Midbrain (tissue), 1 donor: ENCODE data around the gene NUPR1.
"Not testable (repeated sequence)": the region's sequence is repeated elsewhere in the genome, so short reads cannot be mapped to it uniquely, and the experiment has no call there.

ENCODE experiments used
- DNase-seq: peaks from one replicate; lab custom pipeline; 2025; lab: John Stamatoyannopoulos, UW

The NUPR1 gene

DNA sequence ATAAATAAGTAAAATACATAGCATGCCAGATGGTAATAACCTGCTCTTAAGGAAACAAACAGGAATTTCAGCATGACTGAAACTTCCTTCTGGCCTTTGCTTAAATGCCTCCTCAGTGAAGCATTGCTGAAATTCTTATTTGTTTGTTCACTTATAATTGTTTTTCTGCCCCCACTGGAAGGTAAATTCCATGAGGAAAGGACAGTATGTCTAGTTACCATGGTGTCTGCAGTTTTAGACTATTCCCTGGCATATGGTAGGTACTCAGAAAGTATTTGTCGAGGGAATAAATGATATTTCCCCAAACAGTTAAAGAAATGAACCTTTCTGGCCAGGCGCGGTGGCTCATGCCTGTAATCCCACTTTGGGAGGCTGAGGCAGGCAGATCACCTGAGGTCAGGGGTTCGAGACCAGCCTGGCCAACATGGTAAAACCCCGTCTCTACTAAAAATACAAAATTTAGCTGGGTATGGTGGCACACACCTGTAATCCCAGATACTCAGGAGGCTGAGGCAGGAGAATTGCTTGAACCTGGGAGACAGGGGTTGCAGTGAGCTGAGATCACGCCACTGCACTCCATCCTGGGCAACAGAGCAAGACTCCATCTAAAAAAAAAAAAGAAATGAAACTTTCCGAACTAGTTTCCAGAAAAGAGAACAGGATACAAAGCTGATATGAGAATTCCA lies 11.5 kb downstream of the NUPR1 start:
- DNase-seq, result not testable (repeated sequence)

DNA sequence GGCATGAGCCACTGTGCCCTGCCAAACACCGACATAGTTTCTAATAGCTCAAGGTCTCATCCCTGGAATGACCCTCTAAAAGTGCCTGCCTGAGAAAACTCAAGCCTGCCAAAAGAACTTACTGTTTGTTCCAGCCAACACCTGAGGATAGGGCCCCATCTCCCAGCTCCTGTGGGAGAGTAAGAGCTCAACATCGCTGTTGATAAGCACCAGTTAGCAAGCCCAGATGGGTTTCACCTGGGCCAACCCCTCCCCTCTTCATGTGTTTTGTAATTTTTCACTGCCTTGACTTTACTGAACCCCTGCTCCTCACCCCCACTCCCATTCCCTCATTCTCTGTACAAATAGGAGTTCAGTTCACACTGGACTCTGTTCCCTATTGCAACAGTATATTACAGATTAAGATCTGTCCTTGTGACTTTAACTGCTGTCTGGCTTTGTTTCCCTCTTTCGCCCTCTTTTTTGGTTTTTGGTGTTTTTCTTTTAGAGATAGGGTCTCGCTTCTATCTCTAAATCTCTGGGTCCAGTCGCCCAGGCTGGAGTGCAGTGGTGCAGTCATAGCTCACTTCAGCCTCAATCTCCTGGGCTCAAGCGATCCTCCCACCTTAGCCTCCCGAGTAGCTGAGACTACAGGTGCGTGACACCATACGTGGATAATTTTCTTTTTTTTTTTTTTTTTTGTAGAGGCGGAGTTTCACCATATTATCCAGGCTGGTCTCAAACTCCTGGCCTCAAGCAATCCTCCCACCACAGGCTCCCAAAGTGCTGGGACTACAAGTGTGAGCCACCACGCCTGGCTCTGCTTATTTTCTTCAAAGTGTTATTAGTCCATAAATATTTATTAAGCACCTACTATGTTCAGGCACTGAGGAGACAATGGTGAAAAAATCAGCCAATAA lies 12.3 kb downstream of the NUPR1 start:
- no peak for DNase-seq

DNA sequence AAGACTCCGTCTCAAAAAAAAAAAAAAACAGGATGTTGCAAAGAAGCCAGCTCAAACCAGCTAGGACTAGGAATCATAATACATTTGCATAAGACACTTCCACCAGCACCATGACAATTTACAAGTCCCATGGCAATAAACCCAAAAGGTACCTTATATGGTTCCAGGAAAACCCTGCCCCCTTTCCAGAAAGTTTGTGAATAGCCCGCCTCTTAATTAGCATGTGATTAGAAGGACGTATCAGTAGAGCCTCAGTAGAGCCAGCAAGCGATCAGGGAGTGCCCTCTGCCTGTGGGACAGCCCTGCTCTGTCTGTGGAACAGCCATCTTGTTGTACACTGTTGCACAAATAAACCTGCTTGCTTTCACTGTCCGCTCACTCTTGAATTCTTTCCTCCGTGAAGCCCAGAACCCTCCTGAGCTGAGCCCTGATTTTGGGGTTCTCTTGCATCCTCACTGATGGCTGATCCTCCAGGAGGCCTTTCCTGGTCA lies 14.0 kb downstream of the NUPR1 start:
- no peak for DNase-seq

- DNase-seq, result no peak
These were observed 16.0 kb downstream of the NUPR1 start for GRCh38 chr16:28522792-28523191.

DNA sequence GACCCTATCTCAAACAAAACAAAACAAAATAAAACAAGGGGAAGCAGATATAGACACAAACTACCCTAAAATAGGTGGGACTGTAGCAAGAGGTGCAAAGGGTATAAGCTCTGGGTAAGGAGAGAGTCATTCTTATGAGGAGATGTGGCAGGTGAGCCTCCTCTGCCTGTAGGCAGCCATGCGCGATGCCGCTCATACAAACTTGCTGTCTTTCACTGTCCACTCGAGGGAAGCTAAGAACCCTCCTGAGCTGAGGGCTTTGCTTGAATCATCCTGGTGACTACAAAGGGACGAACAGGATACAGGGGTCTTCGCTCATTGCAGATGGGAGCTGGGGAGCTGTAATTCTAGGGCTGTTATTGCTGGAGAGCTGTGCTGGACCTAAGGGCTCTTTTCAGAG lies 17.3 kb downstream of the NUPR1 start:
- DNase-seq, result no peak

DNA sequence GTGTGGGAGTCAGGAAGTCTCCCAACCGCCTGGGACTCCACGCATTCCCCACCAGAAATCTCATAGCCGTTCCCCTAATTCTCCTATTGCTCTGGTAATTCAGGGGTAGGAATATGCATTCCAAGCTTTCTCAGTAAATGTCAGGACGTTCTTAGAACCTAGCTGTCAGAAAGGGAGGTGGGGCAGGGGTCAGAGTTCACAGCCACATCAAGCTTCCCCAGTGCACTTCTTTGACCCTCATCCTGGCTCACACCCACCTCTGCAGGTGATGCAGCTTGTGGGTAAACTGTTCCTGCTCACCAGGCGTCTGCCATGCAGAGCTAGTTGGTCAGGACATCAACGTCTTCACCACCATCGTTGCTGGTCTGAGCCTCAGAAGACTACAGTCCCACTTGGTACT lies 18.1 kb downstream of the NUPR1 start:
- DNase-seq, result no peak

GRCh38 chr16:28514246-28514645 lies 24.5 kb downstream of the NUPR1 start:
- DNase-seq, result no peak

DNA sequence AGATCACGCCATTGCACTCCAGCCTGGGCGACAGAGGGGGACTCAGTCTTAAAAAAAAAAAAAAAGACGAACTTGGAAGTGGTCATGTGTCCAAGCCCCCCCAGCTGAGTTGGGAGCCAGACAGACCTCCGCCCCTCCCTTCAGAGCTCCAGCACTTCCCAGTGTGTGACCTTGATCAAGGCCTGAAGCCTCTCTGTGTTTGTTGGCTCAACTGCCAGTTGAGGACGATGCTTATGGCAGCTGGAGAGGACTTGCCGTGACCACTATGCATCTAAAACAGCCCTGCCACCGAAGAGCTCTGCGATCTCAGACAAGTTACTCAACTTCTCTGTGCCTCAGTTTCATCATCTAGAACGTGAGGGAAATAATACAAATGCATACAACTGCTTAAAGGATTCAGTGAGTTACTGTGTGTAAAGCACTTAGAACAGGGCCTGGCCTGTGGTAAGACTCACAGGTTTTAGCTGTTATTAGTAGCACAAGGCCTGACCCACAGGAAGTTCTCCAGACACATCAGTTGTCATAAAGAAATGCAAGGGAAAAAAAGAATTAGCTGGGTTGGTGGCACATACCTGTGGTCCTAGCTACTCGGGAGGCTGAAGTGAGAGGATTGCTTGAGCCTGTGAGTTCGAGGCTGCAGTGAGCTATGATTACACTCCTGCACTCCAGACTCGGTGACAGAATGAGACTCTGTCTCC lies 25.1 kb downstream of the NUPR1 start:
- DNase-seq, result no peak

- no peak for DNase-seq
These were observed 26.7 kb downstream of the NUPR1 start for GRCh38 chr16:28511801-28512789.

- no peak for DNase-seq
These were observed 27.7 kb downstream of the NUPR1 start for GRCh38 chr16:28511031-28511430.

- no peak for DNase-seq
These were observed 33.2 kb downstream of the NUPR1 start for GRCh38 chr16:28505489-28506137.

- no peak for DNase-seq
These were observed 33.9 kb downstream of the NUPR1 start for GRCh38 chr16:28504707-28505404.

DNA sequence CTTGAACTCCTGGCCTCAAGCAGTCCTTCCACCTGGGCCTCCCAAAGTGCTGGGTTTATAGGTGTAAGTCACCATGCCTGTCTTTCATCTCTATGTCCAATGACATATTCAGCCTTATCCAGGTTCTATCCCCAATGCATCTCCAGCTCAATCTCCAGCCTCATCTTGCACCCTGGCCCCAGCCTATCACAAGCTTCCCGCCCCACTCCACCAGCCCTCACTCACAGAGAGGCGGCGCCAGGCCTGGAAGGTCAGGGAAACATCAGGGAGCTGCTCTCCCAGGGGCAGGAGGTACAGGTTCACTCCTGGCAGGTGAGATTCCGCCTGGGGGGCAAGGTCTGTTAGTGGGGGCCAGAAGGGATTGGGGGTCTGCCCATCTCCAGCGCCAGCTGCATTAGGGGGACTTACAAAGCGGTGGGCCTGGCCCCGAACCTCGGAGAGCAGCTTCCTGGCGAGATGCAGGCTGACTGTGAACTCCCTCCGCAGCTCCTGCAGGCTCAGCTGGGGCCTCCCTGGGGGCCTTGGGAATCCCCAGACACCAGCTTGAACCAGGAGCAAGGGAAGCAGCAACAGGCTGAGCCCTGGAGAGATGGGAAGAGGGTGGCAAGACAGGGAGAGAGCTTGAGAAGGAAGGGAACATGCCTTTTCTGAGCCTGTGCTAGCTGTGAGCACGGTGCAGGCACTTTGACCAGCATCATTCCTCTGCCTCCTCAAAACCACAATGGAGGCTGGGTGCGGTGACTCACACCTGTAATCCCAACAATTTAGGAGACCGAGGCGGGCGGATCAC lies 35.1 kb downstream of the NUPR1 start:
- DNase-seq, result no peak

DNA sequence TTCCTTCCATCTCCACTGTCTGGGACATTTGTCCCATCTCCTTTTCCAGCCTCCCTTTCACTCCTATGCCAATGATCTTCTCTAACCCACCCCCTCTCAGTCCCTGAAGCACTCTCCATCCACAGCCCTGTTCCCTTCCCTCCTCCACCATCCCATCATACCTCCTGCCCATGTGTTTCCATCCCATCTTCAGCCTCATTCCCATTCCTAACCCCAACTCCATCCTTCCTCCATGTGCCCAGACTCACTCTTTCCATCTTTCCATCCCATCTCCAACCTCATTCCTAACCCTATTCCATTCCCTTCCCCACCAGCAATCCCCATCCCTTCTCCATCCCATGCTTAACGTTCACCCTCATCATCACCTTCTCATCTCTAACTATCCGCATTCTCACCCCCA lies 36.5 kb downstream of the NUPR1 start:
- DNase-seq, result no peak

DNA sequence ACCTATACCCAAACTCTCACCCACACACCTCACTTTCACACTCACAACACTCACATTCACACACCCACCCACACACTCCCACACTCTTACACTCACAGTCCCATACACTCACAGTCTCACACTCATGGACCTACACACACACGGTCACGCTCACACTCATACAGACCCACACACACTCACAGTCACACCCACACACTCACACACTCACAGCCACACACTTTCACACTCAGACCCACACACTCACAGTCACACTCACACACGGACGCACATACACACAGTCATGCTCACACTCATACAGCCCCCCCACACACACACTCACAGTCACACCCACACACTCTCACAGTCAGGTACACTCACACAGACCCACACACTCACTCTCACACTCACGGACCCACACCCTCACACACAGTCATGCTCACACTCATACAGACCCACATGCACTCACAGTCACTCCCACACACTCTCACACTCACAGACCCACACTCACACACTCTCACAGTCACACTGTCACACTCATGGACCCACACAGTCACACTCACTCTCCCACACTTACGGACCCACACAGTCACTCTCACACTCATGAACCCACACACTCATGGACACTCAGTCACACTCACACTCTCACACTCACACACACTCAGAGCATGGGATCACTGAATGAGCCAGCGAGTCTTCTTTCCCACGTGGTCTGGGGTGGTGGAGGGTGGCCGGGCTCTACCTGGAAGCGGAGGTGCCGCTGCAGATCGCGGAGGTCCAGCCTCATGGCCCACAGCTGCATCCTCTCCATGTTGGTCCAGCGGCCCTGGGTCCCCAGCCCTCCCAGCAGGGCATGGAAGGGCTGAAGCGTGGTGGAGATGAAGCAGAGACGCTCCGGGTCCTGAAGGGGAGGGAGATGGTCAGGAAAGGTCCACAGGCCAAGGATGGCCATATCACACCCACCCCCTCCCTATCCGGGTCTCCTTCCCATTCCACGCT lies 37.2 kb downstream of the NUPR1 start:
- DNase-seq, result no peak

DNA sequence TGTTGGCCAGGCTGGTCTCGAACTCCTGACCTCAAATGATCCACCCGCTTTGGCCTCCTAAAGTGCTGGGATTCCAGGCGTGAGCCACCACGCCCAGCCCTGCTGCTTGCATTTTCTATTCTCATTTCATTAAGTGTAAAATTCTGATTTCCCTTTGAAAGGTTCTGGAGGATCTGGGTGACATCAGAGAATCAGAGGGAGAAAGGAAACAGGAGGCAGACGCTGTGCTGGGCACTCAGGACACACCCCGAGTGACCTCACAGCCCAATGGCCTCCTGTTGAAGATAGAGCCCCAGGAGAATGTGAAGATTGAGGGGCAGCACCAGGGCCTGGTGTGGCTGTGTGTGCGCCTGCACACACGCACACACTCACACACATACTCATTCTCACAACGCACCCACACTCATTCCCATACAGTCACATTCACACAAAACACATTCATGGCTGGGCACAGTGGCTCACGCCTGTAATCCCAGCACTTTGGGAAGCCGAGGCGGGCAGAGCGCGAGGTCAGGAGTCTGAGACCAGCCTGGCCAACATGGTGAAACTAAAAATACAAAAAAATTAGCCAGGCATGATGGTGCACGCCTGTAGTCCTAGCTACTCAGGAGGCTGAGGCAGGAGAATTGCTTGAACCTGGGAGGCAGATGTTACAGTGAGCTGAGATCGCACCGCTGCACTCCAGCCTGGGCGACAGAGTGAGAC lies 38.1 kb downstream of the NUPR1 start:
- not testable (repeated sequence) for DNase-seq

- DNase-seq, result no peak
These were observed 38.9 kb downstream of the NUPR1 start for GRCh38 chr16:28499854-28500253.
